Endothelial cell (in vitro differentiated cells): Measurements from ENCODE around the gene CPXM1. TPM values are rescaled to one million over a fixed set of nuclear protein-coding genes. Genes with fewer than 3 reads are reported as not detected.

ENCODE experiments used
- DNase-seq: peaks from one replicate; pipeline ENCODE4 v3.0.0; 2021; ENCODE audit warnings: low spot score
- H3K27ac Mint-ChIP-seq: one replicate; pipeline ENCODE4 v1.8.0; 2021; ENCODE audit warnings: mixed read lengths, inconsistent platforms; ENCODE audit not compliant: unreplicated experiment
- H3K27me3 Mint-ChIP-seq: one replicate; pipeline ENCODE4 v1.8.0; 2021; ENCODE audit warnings: mild to moderate bottlenecking, moderate library complexity, mixed read lengths, inconsistent platforms; ENCODE audit not compliant: unreplicated experiment
- H3K36me3 Mint-ChIP-seq: one replicate; pipeline ENCODE4 v1.8.0; 2021; ENCODE audit warnings: mild to moderate bottlenecking, low read depth, mixed read lengths, inconsistent platforms; ENCODE audit not compliant: unreplicated experiment
- H3K4me1 Mint-ChIP-seq: one replicate; pipeline ENCODE4 v1.8.0; 2021; ENCODE audit warnings: mild to moderate bottlenecking, mixed read lengths, inconsistent platforms; ENCODE audit not compliant: unreplicated experiment
- H3K4me3 Mint-ChIP-seq: one replicate; pipeline ENCODE4 v1.8.0; 2021; ENCODE audit warnings: mild to moderate bottlenecking, mixed read lengths, inconsistent platforms; ENCODE audit not compliant: unreplicated experiment
- H3K9me3 Mint-ChIP-seq: one replicate; pipeline ENCODE4 v1.8.0; 2021; ENCODE audit warnings: mixed read lengths, inconsistent platforms; ENCODE audit not compliant: unreplicated experiment
- CTCF ChIP-seq: fragments of 200-600 bp; sonication (generic); IDR thresholded peaks from one replicate; pipeline ENCODE4 v1.5.0; 2021; ENCODE audit warnings: antibody characterized with exemption; ENCODE audit not compliant: unreplicated experiment
- total RNA-seq: library from RNA; stranded (reverse); fragmentation: NEBNext Ultra II Directional; extraction: Animal tissue kit (Norgen Biotek cat#: 25700); gene quantifications from one replicate; pipeline ENCODE4 v1.2.1, GENCODE V29; 2021; ENCODE audit not compliant: unreplicated experiment

Gene CPXM1
- total RNA-seq, 1 donor from 2014 or later = 139 TPM

DNA sequence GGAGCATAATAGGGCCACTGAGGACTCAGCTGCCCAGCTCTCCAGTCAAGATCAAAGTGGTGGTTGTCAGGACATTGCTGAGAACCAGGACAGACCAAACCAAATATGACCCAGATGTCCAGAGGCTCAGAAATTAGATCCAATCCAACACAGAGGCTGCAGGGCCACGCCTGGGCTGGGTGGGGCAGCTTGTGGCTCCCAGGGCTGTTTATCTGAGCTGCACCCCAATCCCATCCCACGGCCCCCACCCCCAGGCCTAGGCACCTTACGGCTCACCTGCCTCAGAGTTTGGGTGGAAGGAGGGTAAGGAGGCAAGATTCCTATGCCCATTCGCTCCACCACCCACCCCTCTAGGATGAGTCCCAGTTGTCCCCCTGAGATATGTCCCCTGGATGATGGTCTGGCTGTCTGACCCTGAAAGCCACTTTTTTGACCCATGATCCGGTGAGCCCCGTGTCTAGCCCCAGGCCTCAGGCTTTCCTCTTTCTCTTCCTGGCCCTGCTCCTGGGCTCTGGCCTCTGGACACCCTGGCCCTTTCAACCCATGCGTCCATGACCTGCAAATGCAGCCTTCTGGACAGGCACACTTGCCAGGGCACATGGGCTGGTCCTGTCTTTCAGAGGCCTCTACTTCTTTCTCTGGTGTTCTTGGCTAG, 40.0 kb downstream of the CPXM1 start:
- no peak overlapping the region for H3K27ac Mint-ChIP-seq

GRCh38 chr20:2759603-2760296, 40.7 kb downstream of the CPXM1 start:
- no peaks in the 10 kb centered on the region for H3K36me3 Mint-ChIP-seq
- no peak overlapping the region for H3K4me3 Mint-ChIP-seq
- peaks cover 9% of the 10 kb centered on the region for H3K27me3 Mint-ChIP-seq
- H3K27ac Mint-ChIP-seq = no peak overlapping the region
- H3K9me3 Mint-ChIP-seq = no peaks in the 10 kb centered on the region
- TF ChIP-seq CTCF = no peak
- H3K4me1 Mint-ChIP-seq = peaks cover 6% of the 10 kb centered on the region
- no peak for DNase-seq

More for the DNA sequence above, 40.0 kb downstream of the CPXM1 start:
- DNase-seq = no peak
- Mint-ChIP-seq H3K4me1 (peaks cover 6% of the 10 kb centered on the region), H3K36me3 (no peaks in the 10 kb centered on the region), H3K4me3 (no peak overlapping the region), H3K9me3 (no peaks in the 10 kb centered on the region), H3K27me3 (peaks cover 9% of the 10 kb centered on the region)
- no peak for TF ChIP-seq CTCF

GRCh38 chr20:2759143-2759542, 41.3 kb downstream of the CPXM1 start:
- no peak for TF ChIP-seq CTCF
- no peaks in the 10 kb centered on the region for H3K9me3 Mint-ChIP-seq
- H3K27ac Mint-ChIP-seq = no peak overlapping the region
- no peak overlapping the region for H3K4me3 Mint-ChIP-seq
- H3K4me1 Mint-ChIP-seq = peaks cover 6% of the 10 kb centered on the region
- H3K27me3 Mint-ChIP-seq = peaks cover 14% of the 10 kb centered on the region
- no peak for DNase-seq
- H3K36me3 Mint-ChIP-seq = no peaks in the 10 kb centered on the region

DNA sequence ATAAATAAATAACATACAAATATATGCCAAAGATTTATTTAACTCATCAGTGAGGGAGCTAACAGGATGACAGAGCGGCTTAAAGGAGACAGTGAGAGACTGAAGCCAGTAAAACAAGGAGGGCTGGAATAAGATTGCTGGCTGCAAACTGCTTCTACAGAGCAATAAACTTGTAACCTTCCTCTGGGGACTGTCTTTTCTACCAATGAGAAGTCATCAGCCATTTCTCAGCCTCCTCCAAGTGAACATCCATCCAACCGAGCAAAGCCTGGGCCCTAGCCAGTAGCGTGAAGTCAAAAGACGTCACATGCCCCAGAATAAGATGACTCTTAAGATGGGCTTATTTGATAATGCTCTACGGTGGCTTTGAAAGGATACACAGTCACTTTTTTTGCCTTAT, 42.5 kb downstream of the CPXM1 start:
- Mint-ChIP-seq H3K36me3 (no peaks in the 10 kb centered on the region), H3K27ac (no peak overlapping the region), H3K9me3 (no peaks in the 10 kb centered on the region), H3K4me3 (no peak overlapping the region), H3K27me3 (peaks cover 17% of the 10 kb centered on the region), H3K4me1 (peaks cover 11% of the 10 kb centered on the region)
- no peak for TF ChIP-seq CTCF
- DNase-seq = no peak

DNA sequence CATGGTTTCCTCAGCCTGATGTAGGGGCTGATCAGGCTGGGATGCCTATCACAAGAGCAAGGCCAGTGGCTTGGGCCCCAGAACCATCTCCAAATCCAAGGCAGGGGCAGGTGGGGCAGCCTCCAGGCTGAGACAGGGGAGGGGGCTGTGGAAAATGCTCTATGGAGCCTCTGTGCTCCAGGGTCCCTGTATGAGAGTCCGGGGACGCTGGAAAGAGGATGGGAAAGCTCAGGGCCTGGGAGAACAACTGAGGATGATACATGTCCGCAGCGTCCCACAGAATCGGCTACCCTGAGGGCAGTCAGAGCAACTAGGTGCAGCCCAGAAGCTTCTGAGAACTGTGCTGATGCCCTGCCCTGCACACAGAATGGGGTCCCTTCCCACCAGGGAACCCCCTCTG, 43.4 kb downstream of the CPXM1 start:
- H3K4me1 Mint-ChIP-seq = peaks cover 11% of the 10 kb centered on the region
- DNase-seq = no peak
- H3K36me3 Mint-ChIP-seq = no peaks in the 10 kb centered on the region
- no peak overlapping the region for H3K27ac Mint-ChIP-seq
- no peak for TF ChIP-seq CTCF
- peaks cover 13% of the 10 kb centered on the region for H3K27me3 Mint-ChIP-seq
- no peak overlapping the region for H3K4me3 Mint-ChIP-seq
- no peaks in the 10 kb centered on the region for H3K9me3 Mint-ChIP-seq
